GM21390 (cell line): ENCODE data around the gene NYNRIN.

Experiments used
- ATAC-seq: cut with Tn5 transposase; IDR thresholded peaks from one replicate; pipeline ENCODE4 v1.9.1; 2021; ENCODE audit not compliant: unreplicated experiment

NYNRIN gene

DNA sequence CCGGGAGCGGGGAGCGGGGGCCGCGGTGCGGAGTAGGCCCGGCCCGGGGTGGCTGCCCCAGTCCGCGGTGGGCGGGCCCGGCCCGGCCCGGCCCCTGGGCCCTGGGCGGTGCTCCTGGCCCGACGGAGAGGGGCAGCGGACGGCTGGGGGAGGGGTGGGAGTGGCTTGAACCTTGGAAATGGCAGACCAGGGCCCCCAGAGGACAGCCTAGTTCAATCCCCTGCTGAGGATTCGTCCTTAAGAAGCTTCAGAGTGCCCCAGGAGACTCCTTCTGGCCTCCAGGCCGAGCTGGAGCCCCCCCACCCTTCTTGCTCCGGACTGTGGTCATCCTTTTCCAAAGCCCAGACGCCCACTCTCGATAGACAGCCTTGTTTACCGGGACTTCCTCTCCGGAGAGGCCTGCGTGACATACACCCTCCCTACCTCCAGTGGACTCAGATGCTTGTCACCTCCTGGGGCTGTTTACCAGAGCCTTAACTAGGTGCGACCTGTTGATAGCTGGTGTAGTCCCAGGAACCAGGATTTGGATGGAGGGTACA lies 31.4 kb downstream of the NYNRIN start:
- peak; percentile 67 for ATAC-seq

DNA sequence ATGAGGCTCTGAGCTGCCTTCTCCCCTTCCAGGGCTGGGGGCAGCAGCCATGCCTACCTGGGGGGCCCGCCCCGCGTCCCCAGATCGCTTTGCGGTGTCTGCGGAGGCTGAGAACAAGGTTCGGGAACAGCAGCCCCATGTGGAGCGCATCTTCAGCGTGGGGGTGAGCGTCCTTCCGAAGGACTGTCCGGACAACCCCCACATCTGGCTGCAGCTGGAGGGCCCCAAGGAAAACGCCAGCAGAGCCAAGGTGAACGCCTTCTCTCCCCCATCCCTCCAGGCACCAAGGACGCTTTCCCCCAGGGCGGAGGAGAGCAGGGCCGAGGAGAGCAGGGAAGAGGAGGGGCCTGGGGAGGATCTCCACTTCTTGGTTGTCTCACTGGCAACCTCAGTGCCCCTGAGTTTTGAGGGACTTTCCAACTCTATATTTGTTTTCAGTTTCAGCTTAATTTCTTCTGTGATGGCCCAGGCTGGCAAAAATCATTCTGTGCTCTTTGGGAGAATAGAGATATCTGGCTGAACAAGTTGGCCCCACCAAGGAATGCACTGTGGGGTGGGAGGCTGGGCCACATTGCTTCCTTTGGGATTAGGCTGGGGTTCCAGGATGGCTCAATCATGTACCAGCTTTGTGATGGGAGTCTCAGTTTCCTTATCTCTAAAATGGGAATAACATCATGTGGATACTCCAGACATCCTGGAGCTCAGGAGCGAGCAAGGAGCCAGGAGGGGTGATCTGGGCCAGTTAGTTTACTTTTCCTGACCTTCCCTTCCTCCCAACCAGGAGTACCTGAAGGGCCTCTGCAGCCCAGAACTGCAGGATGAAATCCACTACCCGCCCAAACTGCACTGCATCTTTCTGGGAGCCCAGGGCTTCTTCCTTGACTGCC lies 32.1 kb downstream of the NYNRIN start:
- ATAC-seq, result peak; percentile 36

DNA sequence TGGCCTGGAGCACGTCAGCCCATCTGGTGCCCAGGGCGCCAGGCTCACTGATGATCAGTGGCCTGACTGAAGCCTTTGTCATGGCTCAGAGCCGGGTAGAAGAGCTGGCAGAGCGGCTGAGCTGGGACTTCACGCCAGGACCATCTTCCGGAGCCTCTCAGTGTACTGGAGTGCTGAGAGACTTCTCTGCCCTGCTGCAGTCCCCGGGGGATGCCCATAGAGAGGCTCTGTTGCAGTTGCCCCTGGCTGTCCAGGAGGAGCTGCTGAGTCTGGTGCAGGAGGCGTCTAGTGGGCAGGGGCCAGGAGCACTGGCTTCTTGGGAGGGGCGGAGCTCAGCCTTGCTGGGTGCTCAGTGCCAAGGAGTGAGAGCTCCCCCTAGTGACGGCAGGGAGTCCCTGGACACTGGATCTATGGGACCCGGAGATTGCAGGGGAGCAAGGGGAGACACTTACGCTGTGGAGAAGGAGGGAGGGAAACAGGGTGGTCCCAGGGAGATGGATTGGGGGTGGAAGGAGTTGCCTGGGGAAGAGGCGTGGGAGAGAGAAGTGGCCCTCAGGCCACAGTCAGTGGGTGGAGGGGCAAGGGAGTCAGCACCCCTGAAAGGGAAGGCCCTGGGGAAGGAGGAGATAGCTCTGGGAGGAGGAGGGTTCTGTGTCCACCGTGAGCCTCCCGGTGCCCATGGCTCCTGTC lies 32.9 kb downstream of the NYNRIN start:
- ATAC-seq, result peak; percentile 47

DNA sequence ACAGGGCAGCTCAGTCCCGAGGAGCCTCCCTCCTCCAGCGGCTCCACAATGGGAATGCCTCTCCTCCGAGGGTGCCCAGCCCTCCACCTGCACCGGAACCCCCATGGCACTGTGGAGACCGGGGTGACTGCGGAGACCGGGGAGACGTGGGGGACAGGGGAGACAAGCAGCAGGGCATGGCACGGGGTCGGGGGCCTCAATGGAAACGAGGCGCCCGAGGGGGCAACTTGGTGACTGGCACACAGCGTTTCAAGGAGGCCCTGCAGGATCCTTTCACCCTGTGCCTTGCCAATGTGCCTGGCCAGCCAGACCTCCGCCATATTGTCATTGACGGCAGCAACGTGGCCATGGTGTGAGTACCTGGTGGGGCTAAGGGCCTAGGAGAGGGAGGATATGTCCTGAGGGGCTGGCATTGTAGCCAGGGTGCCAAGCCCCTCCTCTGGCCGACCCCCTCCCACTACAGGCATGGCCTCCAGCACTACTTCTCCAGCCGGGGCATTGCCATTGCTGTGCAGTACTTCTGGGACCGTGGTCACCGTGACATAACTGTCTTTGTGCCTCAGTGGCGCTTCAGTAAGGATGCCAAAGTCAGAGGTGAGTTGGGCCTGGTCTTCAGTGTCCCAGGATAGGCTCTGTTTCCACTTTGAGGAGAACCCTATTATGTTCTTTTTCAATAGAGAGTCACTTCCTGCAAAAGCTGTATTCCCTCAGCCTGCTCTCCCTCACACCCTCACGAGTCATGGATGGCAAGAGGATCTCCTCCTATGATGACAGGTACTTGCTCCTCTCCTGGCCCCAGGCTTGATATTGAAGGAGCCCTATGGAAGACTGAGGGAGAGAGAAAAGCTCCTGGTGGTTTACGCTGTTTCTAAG lies 33.7 kb downstream of the NYNRIN start:
- ATAC-seq, result no peak

DNA sequence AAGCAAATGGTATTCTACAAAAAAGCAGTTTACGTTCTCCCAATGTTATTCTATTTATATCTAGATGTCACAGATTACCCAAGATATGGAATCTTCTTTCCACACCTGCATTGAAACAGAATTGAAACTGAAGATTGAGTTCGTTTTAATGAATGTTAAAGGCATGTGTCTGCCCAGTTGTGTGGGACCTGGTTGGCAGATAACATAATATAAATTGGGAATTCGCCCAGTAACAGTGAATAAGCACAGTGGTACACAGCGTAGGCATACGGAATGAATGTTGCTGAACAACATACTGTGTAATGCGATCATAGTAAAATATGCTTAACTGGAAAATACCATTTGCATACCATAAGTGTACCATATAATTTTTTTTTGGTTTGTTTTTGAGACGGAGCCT lies 35.2 kb downstream of the NYNRIN start:
- no peak for ATAC-seq

DNA sequence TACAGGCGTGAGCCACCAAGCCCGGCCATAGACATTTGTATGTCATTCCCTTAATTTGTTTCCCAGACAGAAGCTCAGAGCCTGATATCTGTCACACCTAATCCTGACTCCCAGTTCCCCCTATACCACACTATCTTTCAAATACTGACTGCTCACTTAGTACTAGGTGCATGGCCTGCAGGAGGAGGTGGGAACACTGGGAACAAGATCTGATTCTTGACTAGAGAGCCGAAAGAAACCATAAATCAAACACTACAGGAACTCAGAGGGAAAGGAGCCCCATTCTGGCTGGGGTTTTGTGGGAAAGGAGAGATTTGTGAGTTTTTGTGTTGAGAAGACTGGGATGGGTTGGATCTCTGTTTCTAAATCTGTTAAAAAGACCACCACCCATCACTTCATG lies 35.9 kb downstream of the NYNRIN start:
- ATAC-seq, result no peak

DNA sequence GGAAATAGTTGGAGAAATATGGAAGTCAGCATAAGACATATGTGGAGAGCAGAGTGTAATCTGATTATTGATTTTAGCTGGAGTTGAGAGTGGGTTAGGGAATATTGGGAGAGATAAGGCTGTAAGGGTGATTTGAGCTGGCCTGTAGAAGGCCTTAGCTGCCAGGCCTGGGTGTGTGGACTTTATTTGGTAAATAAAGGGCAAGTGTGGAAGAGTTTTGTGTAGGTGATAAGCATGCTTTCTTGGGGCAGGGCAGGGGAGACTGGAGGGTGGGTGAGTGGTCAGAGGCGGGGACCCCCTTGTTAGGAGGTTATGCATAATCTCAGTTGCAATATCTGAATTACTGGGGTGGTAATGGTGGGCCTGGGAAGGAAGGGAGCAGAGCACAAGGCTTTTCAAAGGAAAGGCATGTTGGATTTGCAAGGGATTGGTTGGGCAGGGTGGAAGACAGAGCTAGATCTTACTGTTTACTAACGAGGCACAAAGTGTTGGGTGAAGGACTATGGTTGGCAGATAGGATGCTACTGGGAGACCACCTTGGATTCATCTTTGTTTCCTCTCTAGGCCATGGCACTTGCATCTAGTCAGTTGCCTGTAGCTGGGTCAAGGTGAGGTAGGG lies 36.5 kb downstream of the NYNRIN start:
- no peak for ATAC-seq

DNA sequence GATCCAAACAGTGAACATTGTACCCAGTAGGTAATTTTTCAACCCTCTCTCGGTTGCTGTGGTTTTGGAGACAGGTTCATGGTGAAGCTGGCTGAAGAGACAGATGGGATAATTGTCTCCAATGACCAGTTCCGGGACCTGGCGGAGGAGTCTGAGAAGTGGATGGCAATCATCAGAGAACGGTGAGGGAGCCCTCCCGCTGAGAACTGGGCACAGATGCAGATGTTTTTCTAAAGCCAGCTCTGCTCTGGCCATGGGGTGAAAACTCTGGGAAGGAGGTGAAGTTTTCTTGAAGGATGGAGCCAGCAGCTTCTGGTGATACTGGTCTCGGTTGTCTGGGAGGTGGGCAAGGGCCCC lies 37.2 kb downstream of the NYNRIN start:
- no peak for ATAC-seq

DNA sequence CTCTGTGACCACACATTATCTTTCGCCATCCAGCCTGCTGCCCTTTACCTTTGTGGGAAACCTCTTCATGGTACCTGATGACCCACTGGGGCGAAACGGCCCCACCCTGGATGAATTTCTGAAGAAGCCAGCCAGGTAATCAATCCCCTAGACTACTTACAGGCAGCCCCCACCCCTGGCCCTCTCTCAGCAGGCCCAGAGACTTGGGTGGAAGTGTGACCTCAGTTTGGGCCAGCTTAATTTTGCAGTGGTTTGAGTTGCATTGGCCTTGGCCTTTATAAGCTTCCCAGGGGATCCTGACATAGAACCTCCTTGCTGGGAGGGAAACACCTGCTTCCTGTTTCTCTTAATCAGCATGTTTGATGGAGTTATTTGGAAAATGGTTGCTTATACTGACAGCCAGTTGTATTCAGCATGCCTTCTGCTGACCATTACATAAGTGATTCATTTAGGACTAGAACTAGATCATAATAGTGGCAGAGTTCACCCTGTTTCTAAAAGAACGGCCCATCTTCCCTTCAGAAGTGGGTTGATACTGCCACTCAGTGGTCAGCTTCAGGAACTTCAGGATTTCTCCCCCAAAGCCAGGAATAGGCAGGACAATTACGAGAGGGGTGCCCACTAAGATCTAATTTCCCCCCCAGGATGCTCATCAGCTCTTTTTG lies 37.7 kb downstream of the NYNRIN start:
- ATAC-seq, result no peak

DNA sequence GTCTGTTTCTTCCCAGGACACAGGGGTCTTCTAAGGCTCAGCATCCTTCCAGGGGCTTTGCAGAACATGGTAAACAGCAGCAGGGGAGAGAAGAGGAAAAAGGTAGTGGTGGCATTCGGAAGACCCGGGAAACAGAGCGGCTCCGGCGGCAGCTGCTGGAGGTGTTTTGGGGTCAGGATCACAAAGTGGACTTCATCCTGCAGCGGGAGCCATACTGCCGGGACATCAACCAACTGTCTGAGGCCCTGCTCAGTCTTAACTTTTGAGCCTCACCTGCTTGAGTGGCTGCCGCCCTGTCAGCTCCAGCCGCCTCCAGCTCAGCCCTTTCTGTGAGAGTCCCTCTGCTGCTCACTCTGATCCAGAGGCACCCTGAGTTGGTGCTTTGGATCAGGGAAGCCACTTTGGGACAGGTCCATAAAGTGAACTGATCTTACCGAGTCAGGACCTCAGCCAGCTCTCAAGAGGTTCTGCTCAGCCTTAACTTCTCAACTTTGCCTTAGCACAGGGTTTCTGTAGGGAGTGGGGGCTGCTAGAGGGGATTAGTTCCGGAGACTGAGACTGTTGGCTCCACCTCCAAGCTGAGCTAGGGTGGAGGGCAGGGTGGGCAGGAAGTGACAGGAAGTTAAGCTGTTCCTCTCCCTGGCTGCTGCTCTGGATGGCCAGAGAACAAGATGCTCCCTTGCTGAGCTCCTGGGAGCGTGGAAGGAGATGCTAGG lies 38.4 kb downstream of the NYNRIN start:
- no peak for ATAC-seq

DNA sequence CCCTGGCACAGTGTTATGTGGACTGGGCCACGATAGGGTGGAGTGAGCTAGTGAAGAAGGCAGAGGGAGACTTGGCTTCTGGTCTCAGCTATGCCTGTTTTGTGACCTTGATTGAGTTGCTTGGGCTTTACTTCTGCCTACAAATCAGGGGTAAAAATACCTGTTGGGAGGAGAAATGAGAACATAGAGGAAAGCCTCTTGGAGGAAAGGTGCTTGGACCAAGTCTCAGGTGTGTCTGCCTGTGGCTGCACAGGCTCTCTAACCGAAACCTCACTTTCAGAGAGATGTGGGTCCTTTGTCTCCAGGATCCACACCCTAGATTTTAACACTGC lies 38.9 kb downstream of the NYNRIN start:
- ATAC-seq, result no peak

DNA sequence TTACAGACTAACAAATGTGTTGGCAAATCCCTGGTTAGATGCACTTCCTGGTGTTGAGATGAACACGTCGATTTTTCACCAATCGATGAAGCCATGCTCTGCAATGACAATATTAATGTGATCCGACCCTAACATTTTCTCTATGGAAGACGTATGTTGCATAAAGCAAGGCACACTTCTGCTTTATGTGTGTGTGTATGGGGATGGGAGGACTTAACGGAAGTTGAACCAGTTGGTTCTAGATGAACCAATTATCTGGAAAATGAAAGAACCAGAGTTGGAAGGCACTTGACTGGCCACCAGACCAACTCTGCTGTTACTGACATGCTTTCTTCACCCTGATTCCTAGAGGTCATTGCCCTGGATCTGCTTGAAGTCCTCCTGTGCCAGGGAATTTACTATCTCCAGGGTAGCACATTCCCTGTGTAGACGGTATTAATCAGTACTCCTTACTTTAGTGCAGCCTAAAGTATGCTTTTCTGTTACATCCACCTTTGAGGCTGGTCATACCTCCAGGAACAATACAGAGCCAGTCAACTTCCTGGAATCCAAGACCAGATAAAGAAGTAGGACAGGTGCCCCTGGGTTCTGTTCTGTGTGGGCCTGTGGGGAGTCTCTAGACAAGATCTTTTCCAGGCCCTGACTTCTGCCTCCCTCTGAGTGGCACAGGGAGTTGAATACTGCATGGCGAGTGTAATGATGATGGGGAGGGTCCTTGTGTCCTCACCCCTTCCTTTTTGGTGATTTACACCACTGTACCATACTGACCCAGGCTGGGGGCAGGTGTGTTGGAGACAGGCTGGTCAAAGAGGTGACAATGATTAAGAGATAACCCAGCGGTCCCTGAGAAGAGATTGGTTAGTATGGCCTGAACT lies 39.7 kb downstream of the NYNRIN start:
- no peak for ATAC-seq

DNA sequence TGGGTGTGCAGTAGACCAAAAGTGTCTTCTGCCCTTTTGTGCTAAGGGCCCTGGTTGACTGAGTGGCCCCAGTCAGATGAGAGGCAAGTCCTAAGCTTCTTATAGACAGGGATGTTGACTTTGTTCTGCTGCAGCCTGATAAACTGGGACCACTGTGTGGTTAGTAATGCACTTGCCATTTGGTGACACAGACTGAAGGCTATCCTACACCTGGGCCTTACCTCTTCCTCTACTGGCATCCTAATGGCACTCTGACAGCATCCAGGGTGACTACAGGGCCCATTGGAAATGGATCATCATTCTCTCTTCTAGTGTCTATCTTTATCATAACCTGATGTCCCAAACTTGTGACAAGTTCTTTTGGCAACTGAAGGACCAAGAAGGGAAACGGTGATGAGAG lies 40.5 kb downstream of the NYNRIN start:
- ATAC-seq, result no peak

DNA sequence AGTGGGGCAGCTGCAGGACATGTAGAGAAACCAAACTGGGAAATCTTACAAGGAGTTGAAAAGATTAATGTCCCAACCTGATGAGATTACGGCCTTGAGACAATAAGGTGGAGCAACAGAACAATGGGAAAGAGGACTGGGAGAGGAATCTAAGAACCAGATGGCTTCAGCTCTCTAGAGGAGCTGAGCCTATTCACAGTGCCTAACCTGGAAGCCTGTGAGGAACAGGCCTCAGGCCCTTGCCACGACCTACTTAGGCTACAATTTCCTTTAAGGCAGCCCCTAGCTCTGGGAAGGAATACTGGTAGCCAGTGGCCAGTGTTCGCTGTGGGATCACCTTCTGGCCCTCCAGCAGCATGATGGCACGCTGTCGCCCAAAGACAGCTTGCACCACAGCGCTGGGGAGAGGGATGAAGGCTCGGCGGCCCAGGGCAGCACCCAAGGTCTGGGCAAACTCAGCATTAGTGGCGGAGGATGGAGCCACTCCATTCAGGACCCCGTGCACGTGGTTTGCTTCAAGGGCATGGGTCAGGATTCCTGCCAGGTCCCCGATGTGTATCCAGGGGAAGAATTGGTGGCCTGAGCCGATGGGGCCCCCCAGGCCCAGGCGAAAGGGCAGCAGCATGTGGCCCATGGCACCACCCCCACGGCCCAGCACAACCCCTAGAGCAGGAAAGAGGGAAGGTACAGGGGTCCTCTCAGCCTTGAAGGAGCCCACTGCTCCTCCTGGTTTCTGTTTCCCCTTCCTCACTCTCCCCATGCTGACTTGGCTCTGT lies 41.2 kb downstream of the NYNRIN start:
- ATAC-seq, result no peak

DNA sequence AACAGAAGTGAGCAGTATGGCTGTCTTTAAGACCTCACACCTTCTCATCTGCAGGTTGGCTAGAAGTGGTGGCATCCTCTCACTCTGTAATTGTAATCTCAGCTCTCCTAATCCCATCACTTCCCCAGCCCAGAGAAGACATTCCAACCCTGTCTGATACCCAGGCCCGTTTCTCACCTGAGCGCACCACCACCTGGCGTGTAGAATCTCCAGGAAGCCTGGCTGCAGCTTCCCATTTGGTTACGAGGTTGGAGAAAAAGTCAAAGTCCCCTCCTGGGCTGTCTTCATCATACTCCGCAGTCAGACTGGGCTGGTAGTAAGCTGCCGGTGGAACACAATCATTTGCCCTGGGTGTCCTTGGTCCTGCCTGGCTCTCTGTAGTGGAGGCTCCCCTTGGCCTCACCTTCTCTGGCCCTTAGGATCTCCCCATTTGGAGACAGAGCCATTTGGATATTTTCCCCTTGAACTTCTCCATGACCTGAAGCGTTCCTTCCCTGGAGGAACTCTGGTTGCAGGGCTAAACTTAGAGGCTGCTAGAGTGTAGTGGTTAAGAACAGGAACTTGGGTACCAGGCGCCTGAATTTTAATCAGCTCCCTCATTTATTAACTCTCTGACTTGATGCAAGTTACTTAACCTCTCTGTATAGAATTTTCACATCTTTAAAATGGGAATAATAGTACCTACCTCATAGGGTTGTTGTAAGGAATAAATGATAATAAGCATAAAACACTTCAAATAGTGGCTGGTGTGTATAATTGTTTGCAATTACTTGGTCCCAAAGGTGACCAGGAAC lies 42.0 kb downstream of the NYNRIN start:
- ATAC-seq, result no peak

DNA sequence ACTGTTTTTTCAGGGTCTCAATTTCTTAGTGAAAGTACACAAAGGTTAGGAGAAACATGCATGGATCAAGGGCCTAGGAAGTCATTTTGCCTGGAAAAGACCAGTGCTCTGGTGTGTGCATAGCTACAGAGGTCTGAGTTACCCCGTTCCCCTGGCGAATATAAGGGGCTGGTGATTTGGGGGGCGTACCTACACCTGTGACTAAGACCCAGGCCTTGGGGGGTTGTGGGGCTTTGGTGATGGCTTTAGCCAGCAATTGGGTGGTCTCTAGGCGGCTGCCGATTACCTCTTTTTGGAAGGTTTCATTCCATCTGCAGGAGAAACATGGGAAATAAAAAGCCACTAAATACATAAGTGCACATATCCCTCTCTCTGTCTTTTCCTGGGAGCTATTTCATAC lies 42.7 kb downstream of the NYNRIN start:
- no peak for ATAC-seq

DNA sequence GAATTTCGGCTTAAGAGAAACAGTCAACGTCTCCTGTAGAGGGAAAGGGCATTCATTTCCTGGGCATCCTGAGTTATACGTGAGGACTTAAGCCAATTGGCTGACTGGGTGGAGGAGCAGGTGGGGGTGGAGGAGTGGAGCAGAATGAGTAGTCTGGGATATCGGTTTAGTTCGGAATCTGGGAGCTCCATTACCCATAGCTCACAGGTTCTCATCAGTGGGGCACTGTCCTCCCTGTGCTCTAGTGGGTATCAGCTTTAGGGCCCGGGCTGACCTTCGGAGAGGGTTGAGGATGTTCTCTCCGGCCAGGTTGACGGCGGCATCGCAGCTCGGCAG lies 43.1 kb downstream of the NYNRIN start:
- peak; percentile 2 for ATAC-seq
